IMR-90 (cell line): ENCODE results near the gene LRRC9. TPM values are rescaled to one million over a fixed set of nuclear protein-coding genes. Genes with fewer than 3 reads are reported as not detected.
A peak's percentile ranks its signal among the peaks of the same experiment; 100 is the strongest.

Experiments
- ATAC-seq: fragments of 200-7000 bp; cut with Tn5 transposase; 2 replicates; pipeline ENCODE4 v1.9.1; 2020; ENCODE audit warnings: low read depth, mild to moderate bottlenecking, moderate library complexity
- Bru-seq: library from RNA; stranded (reverse); fragments of 400-500 nt; gene quantifications from one replicate; lab custom pipeline; 2021; lab: Mats Ljungman, UMichigan
- BruChase-seq, 2 experiments: library from RNA; stranded (reverse); fragments of 400-500 nt; gene quantifications; one replicate each; lab custom pipeline; 2021; lab: Mats Ljungman, UMichigan
- BruUV-seq: library from RNA; stranded (reverse); fragments of 400-500 nt; replicated peaks from 2 replicates; lab custom pipeline; 2021; lab: Mats Ljungman, UMichigan
- CTCF ChIA-PET: fragments of 300-600 bp; formaldehyde crosslinking; extraction: SDS; loops from one replicate; lab custom pipeline; 2021; ENCODE audit warnings: antibody characterized with exemption; lab: Yijun Ruan, JAX
- POLR2A ChIA-PET: fragments of 300-600 bp; sonication (Branson Sonifier 250); formaldehyde crosslinking; loops from one replicate; lab custom pipeline; 2022; ENCODE audit warnings: antibody characterized with exemption; ENCODE audit not compliant: unreplicated experiment; lab: Charles Lee
- DNase-seq: peaks from one replicate; pipeline ENCODE4 v3.0.0; 2013
- H2AFZ ChIP-seq: replicated peaks from 2 replicates; pipeline ENCODE3; 2013; ENCODE audit warnings: low read length, mild to moderate bottlenecking; ENCODE audit not compliant: poor library complexity
- H2AK5ac ChIP-seq: 2 replicates; pipeline ENCODE4 v1.6.1; 2013; ENCODE audit warnings: low read depth, low read length, inconsistent platforms
- H2AK9ac ChIP-seq: replicated peaks from 2 replicates; pipeline ENCODE3; 2013; ENCODE audit warnings: mild to moderate bottlenecking, low read depth, low read length, moderate library complexity; ENCODE audit not compliant: poor library complexity
- H2BK120ac ChIP-seq: 2 replicates; pipeline ENCODE4 v1.6.1; 2013; ENCODE audit warnings: low read depth, low read length, inconsistent platforms
- H2BK15ac ChIP-seq: 3 replicates; pipeline ENCODE4 v1.6.1; 2013; ENCODE audit warnings: low read depth, low read length, inconsistent platforms
- H2BK20ac ChIP-seq: 2 replicates; pipeline ENCODE4 v1.6.1; 2013; ENCODE audit warnings: low read depth, mild to moderate bottlenecking, inconsistent platforms, low read length, moderate library complexity
- H2BK5ac ChIP-seq: 2 replicates; pipeline ENCODE4 v1.6.1; 2013; ENCODE audit warnings: mild to moderate bottlenecking, low read depth, low read length, inconsistent platforms; ENCODE audit not compliant: poor library complexity, severe bottlenecking
- H3K14ac ChIP-seq: replicated peaks from 2 replicates; pipeline ENCODE4 v1.6.1; 2013; ENCODE audit warnings: low read depth, low read length, inconsistent platforms
- H3K18ac ChIP-seq: 2 replicates; pipeline ENCODE4 v1.6.1; 2013; ENCODE audit warnings: low read depth, low read length, control low read depth
- H3K23ac ChIP-seq: 2 replicates; pipeline ENCODE4 v1.6.1; 2013; ENCODE audit warnings: low read depth, low read length, inconsistent platforms
- H3K27ac ChIP-seq: 2 replicates; pipeline ENCODE4 v1.5.1; 2013; ENCODE audit warnings: mild to moderate bottlenecking, control low read depth, low read length; ENCODE audit not compliant: insufficient read depth
- H3K27me3 ChIP-seq: 2 replicates; pipeline ENCODE4 v1.6.1; 2013; ENCODE audit warnings: low read length; ENCODE audit not compliant: control insufficient read depth, insufficient read depth
- H3K36me3 ChIP-seq: 2 replicates; pipeline ENCODE4 v1.6.1; 2013; ENCODE audit warnings: low read length, mixed read lengths; ENCODE audit not compliant: control insufficient read depth, insufficient read depth
- H3K4ac ChIP-seq: 2 replicates; pipeline ENCODE4 v1.6.1; 2013; ENCODE audit warnings: low read depth, low read length, inconsistent platforms
- H3K4me1 ChIP-seq: 2 replicates; pipeline ENCODE4 v1.6.1; 2013; ENCODE audit warnings: low read length, mixed read lengths; ENCODE audit not compliant: control insufficient read depth, insufficient read depth
- H3K4me2 ChIP-seq: 2 replicates; pipeline ENCODE4 v1.6.1; 2013; ENCODE audit warnings: low read depth, mild to moderate bottlenecking, control low read depth, low read length, moderate library complexity
- H3K4me3 ChIP-seq: 2 replicates; pipeline ENCODE4 v1.5.1; 2013; ENCODE audit warnings: low read depth, mild to moderate bottlenecking, control low read depth, low read length, moderate library complexity; ENCODE audit not compliant: insufficient read depth
- H3K56ac ChIP-seq: 2 replicates; pipeline ENCODE4 v1.6.1; 2013; ENCODE audit warnings: low read length, inconsistent platforms; ENCODE audit not compliant: insufficient read depth; ENCODE audit errors: extremely low read depth
- H3K79me1 ChIP-seq, 2 experiments: 2 replicates each; pipeline ENCODE4 v1.6.1; 2013; ENCODE audit warnings: low read length in 2 of 2, inconsistent platforms in 1 of 2, low read depth in 1 of 2
- H3K9ac ChIP-seq: 2 replicates; pipeline ENCODE4 v1.6.1; 2013; ENCODE audit warnings: low read depth, low read length, control low read depth
- H3K9me1 ChIP-seq: 2 replicates; pipeline ENCODE4 v1.6.1; 2013; ENCODE audit warnings: low read length, inconsistent platforms; ENCODE audit not compliant: insufficient read depth
- H3K9me3 ChIP-seq: 2 replicates; pipeline ENCODE4 v1.6.1; 2013; ENCODE audit warnings: low read length; ENCODE audit not compliant: control insufficient read depth, insufficient read depth
- H4K20me1 ChIP-seq: 2 replicates; pipeline ENCODE4 v1.6.1; 2013; ENCODE audit warnings: low read length, inconsistent platforms; ENCODE audit not compliant: insufficient read depth
- H4K5ac ChIP-seq: 2 replicates; pipeline ENCODE4 v1.6.1; 2013; ENCODE audit warnings: mild to moderate bottlenecking, low read depth, low read length, control low read depth
- H4K8ac ChIP-seq, 2 experiments: 2 replicates each; pipeline ENCODE4 v1.6.1; 2013; ENCODE audit warnings: low read depth in 2 of 2, low read length in 2 of 2, control low read depth in 1 of 2, inconsistent platforms in 1 of 2
- H4K91ac ChIP-seq: 2 replicates; pipeline ENCODE4 v1.6.1; 2013; ENCODE audit warnings: low read depth, low read length, inconsistent platforms; ENCODE audit not compliant: insufficient read depth
- RAD21 ChIP-seq: IDR thresholded peaks from 2 replicates; pipeline ENCODE4 v1.6.1; 2012; ENCODE audit warnings: low read length, improper control_type of control experiment
- RFX5 ChIP-seq: IDR thresholded peaks from 2 replicates; pipeline ENCODE4 v1.8.0; 2012; ENCODE audit warnings: low read depth, mild to moderate bottlenecking, low read length, moderate library complexity
- WGBS, 2 experiments: methylation state at CpG; one replicate each; pipeline versions ENCODE4 v1.1.5 to v1.1.7; 2013; ENCODE audit warnings: missing lambda C conversion rate in 2 of 2; ENCODE audit not compliant: insufficient read length in 1 of 2; ENCODE audit errors: extremely low coverage in 2 of 2; 5-methylcytosine and 5-hydroxymethylcytosine counted together
- dilution Hi-C: fragments of 300-500 bp; cut with HindIII; formaldehyde crosslinking; loops from one replicate; pipeline ENCODE4 v1.14.3; 2018; ENCODE audit warnings: low sequenced_read_pairs; ENCODE audit not compliant: unreplicated experiment
- in situ Hi-C: fragments of 300-500 bp; cut with MboI; formaldehyde crosslinking; loops from 3 replicates; pipeline ENCODE4 v1.14.3; 2019; ENCODE audit warnings: low sequenced_read_pairs, inconsistent platforms, mixed read lengths
- intact Hi-C: fragments of 100-400 bp; cut with micrococcal nuclease; formaldehyde crosslinking; loops from 2 replicates; pipeline ENCODE4 v1.10.0; 2022
- long read RNA-seq: library from polyadenylated mRNA; unstranded; transcript quantifications from one replicate; pipeline ENCODE4 v2.0.0, GENCODE V29; 2021; ENCODE audit not compliant: unreplicated experiment
- polyA plus RNA-seq, 3 experiments: library from polyadenylated mRNA; depleted of rRNA; stranded (reverse); fragments of >200 nt; gene quantifications; 2 replicates each; pipeline ENCODE4 v1.2.3, GENCODE V29; 2012; ENCODE audit warnings: low replicate concordance in 1 of 3
- total RNA-seq: library from RNA; depleted of rRNA; stranded (reverse); fragments of >200 nt; gene quantifications from 2 replicates; pipeline ENCODE4 v1.2.3, GENCODE V29; 2012; rRNA removed

The LRRC9 gene
- total RNA-seq (not detected in 2 replicates), polyA plus RNA-seq (2012; rRNA removed) (not detected in 2 replicates), Bru-seq, nascent RNA (percentile 5 among the genes with signal in this experiment), BruChase-seq, experiment 1, labeled RNA remaining after a 6-hour chase (percentile 1 among the genes with signal in this experiment), BruChase-seq, experiment 2, labeled RNA remaining after a 2-hour chase (percentile 2 among the genes with signal in this experiment)
- polyA plus RNA-seq (2012; cell fraction: cytosol; rRNA removed), result not detected in 2 replicates
- not detected in 2 replicates for polyA plus RNA-seq (2012; cell fraction: nucleus; rRNA removed; ENCODE audit: low replicate concordance)
- long read RNA-seq, result 0 reads

- Histone ChIP-seq H3K4me2 (peak within 1 kb of the TSS; percentile 94), H2AFZ (peak within 1 kb of the TSS; percentile 81), H3K27me3 (peaks cover 21% of the 10 kb centered on the region), H3K9me1 (no peaks in the 10 kb centered on the region), H4K20me1 (no peaks in the 10 kb centered on the region), H3K79me1 (no peaks in the 10 kb centered on the region), H4K5ac (no peak within 1 kb of the TSS), H2AK9ac (no peak within 1 kb of the TSS), H2BK20ac (no peak within 1 kb of the TSS), H2BK120ac (no peak within 1 kb of the TSS), H4K91ac (no peak within 1 kb of the TSS), H3K9me3 (no peaks in the 10 kb centered on the region), H3K27ac (no peak within 1 kb of the TSS), H3K14ac (no peak within 1 kb of the TSS), H4K8ac (no peak within 1 kb of the TSS), H3K9ac (no peak within 1 kb of the TSS), H2BK5ac (no peak within 1 kb of the TSS), H3K36me3 (no peaks in the 10 kb centered on the region), H3K56ac (no peak within 1 kb of the TSS), H3K4me3 (peak within 1 kb of the TSS; percentile 24; the same call in 1 of the 2 replicates), H3K4ac (no peak within 1 kb of the TSS), H3K4me1 (no peaks in the 10 kb centered on the region; the same call in 1 of the 2 replicates), H3K18ac (no peak within 1 kb of the TSS), H2AK5ac (no peak within 1 kb of the TSS), H2BK15ac (no peak within 1 kb of the TSS), H3K23ac (no peak within 1 kb of the TSS)
- intact Hi-C loops (loop anchor here (1.0 to 5.0 kb wide), 2 partner anchors 212 to 287 kb away; no protein-coding TSS in a partner anchor), dilution Hi-C loops (no loop called here), in situ Hi-C loops (no loop called here)
- no peak for DNase-seq
- WGBS, 2 experiments, result no CpG with 5 or more reads among the region's 57 CpGs
- ChIA-PET POLR2A (no interaction called here), CTCF (no interaction called here)
- ATAC-seq, result peak; percentile 35; the same call in 1 of the 2 replicates
- TF ChIP-seq RFX5 (no peak), RAD21 (no peak)
- no TSS peak for BruUV-seq
Observed at GRCh38 chr14:59919570-59920377, at the start of gene LRRC9. TSS of gene LRRC9 (plus strand) at chr14:59920144.
